Adrenal gland (tissue), 5 donors: ENCODE results near the gene ZDHHC7.

Experiments
- CTCF ChIP-seq, 6 experiments: fragments of 450-650 bp in 4 of 6; fragments of 200-600 bp in 2 of 6; sonication (generic) in 1 of 6; IDR thresholded peaks; 1 replicate in 5 of 6; 2 replicates in 1 of 6; pipeline versions ENCODE4 v1.5.1 to v1.8.0; 2016 to 2021; ENCODE audit warnings: antibody characterized with exemption in 6 of 6, mild to moderate bottlenecking in 2 of 6, moderate library complexity in 1 of 6
- POLR2A ChIP-seq, 2 donors: fragments of 450-650 bp; IDR thresholded peaks; one replicate each; pipeline ENCODE4 v1.6.1; 2017; ENCODE audit warnings: antibody characterized with exemption in 2 of 2, mild to moderate bottlenecking in 2 of 2, moderate library complexity in 1 of 2
- donor health status: DM: no; HTN: no; CAD: no.

- TF ChIP-seq POLR2A (IDR thresholded peaks at IDR 0.05) (no peak), CTCF (IDR thresholded peaks at IDR 0.05) (no peak)
These were observed 35.8 kb downstream of the ZDHHC7 start for GRCh38 chr16:84975522-84975921.
